GM12878 (cell line): Measurements from ENCODE around the gene GTF2B. TPM values are rescaled to one million over a fixed set of nuclear protein-coding genes. Genes with fewer than 3 reads are reported as not detected.

Experiments used
- ATAC-seq: fragments of 200-7000 bp; cut with Tn5 transposase; 3 replicates; pipeline ENCODE4 v1.9.1; 2020; ENCODE audit warnings: mild to moderate bottlenecking, moderate library complexity
- BruUV-seq: library from RNA; stranded (reverse); fragments of 400-500 nt; replicated peaks from 2 replicates; lab custom pipeline; 2021; lab: Mats Ljungman, UMichigan
- CTCF ChIA-PET: fragments of 300-600 bp; sonication (Branson Sonifier 250); formaldehyde crosslinking; extraction: SDS; loops from one replicate; lab custom pipeline; 2021; ENCODE audit warnings: inconsistent platforms; lab: Yijun Ruan, JAX
- POLR2A ChIA-PET: fragments of 350-600 bp; formaldehyde crosslinking; extraction: SDS; loops from one replicate; lab custom pipeline; 2021; ENCODE audit warnings: inconsistent platforms; lab: Charles Lee
- RAD21 ChIA-PET: fragments of 300-600 bp; sonication (Branson Sonifier 250); formaldehyde crosslinking; loops from one replicate; lab custom pipeline; 2023; ENCODE audit warnings: antibody characterized with exemption; ENCODE audit not compliant: unreplicated experiment; lab: Charles Lee
- SMC1A ChIA-PET: fragments of 300-600 bp; sonication (Branson Sonifier 250); formaldehyde crosslinking; loops from one replicate; lab custom pipeline; 2023; ENCODE audit not compliant: unreplicated experiment, uncharacterized antibody; lab: Charles Lee
- DNase-seq: peaks from one replicate; pipeline ENCODE4 v3.0.0-alpha.2; 2011; ENCODE audit warnings: low read depth, low spot score
- FAIRE-seq: peaks from 3 replicates; lab custom pipeline; 2011; peaks lifted over from hg19 to GRCh38; lab: Jason Lieb, UNC
- H2AFZ ChIP-seq: 2 replicates; pipeline ENCODE4 v1.6.0; 2011; ENCODE audit warnings: low read depth, low read length, control low read depth; ENCODE audit not compliant: control insufficient read depth
- H3K27ac ChIP-seq: 2 replicates; pipeline ENCODE4 v1.5.1; 2011; ENCODE audit warnings: control low read depth; ENCODE audit not compliant: control insufficient read depth, insufficient read depth
- H3K27me3 ChIP-seq, 2 experiments: replicated peaks in 1 of 2; 2 replicates each; pipeline versions ENCODE4 v1.6.0 to v1.6.1; 2011; ENCODE audit warnings: low read length in 1 of 2; ENCODE audit not compliant: control insufficient read depth in 2 of 2, insufficient read depth in 2 of 2
- H3K36me3 ChIP-seq, 2 experiments: 2 replicates each; pipeline ENCODE4 v1.5.1; 2011; ENCODE audit warnings: low read length in 1 of 2; ENCODE audit not compliant: control insufficient read depth in 2 of 2, insufficient read depth in 2 of 2
- H3K4me1 ChIP-seq: 2 replicates; pipeline ENCODE4 v1.6.1; 2011; ENCODE audit warnings: mild to moderate bottlenecking, low read length, moderate library complexity, mixed read lengths; ENCODE audit not compliant: control insufficient read depth, insufficient read depth
- H3K4me2 ChIP-seq: 2 replicates; pipeline ENCODE4 v1.6.0; 2011; ENCODE audit warnings: control low read depth; ENCODE audit not compliant: control insufficient read depth, insufficient read depth
- H3K4me3 ChIP-seq: fragments of 200-600 bp; sonication (generic); 2 replicates; pipeline ENCODE4 v1.5.1; 2016
- H3K79me2 ChIP-seq: 2 replicates; pipeline ENCODE4 v1.6.0; 2011; ENCODE audit warnings: low read length; ENCODE audit not compliant: control insufficient read depth, insufficient read depth
- H3K9ac ChIP-seq: 2 replicates; pipeline ENCODE4 v1.8.0; 2011; ENCODE audit warnings: low read length, control low read depth, mixed read lengths; ENCODE audit not compliant: control insufficient read depth, insufficient read depth
- H3K9me3 ChIP-seq: replicated peaks from 3 replicates; pipeline ENCODE4 v1.5.1; 2011; ENCODE audit warnings: mild to moderate bottlenecking, low read length; ENCODE audit not compliant: control insufficient read depth, insufficient read depth
- H4K20me1 ChIP-seq: 2 replicates; pipeline ENCODE4 v1.6.0; 2011; ENCODE audit not compliant: control insufficient read depth, insufficient read depth
- ASH2L ChIP-seq: fragments of 300-600, 200-600 bp; sonication (generic); IDR thresholded peaks from 2 replicates; pipeline ENCODE4 v1.6.1; 2017; ENCODE audit warnings: low read depth, mild to moderate bottlenecking, borderline replicate concordance
- E2F8 ChIP-seq: fragments of 450-650 bp; IDR thresholded peaks from 2 replicates; pipeline ENCODE4 v1.6.1; 2018; ENCODE audit warnings: mild to moderate bottlenecking, low read depth, moderate library complexity; ENCODE audit not compliant: partially characterized antibody
- JUND ChIP-seq: IDR thresholded peaks from 2 replicates; pipeline ENCODE4 v1.6.1; 2012; ENCODE audit warnings: low read depth, mild to moderate bottlenecking, low read length, improper control_type of control experiment, moderate library complexity
- KAT2A ChIP-seq: conservative IDR thresholded peaks from 2 replicates; pipeline ENCODE4 v1.6.1; 2011; ENCODE audit warnings: low read depth, low read length; ENCODE audit not compliant: control insufficient read depth
- PAX8 ChIP-seq: fragments of 450-650 bp; IDR thresholded peaks from 2 replicates; pipeline ENCODE4 v1.6.1; 2017; ENCODE audit warnings: mild to moderate bottlenecking, moderate library complexity
- PRDM15 ChIP-seq: fragments of 450-650 bp; formaldehyde crosslinking; IDR thresholded peaks from 2 replicates; pipeline ENCODE4 v1.4.0; 2020; ENCODE audit warnings: mild to moderate bottlenecking, moderate library complexity
- RAD51 ChIP-seq: fragments of 450-650 bp; IDR thresholded peaks from 2 replicates; pipeline ENCODE4 v1.6.1; 2016; ENCODE audit warnings: moderate library complexity, mild to moderate bottlenecking, inconsistent platforms
- ZNF217 ChIP-seq: fragments of 450-650 bp; IDR thresholded peaks from 2 replicates; pipeline ENCODE4 v1.6.1; 2017; ENCODE audit warnings: antibody characterized with exemption, mild to moderate bottlenecking
- WGBS: methylation state at CpG from one replicate; pipeline ENCODE4 v1.1.6; 2016; ENCODE audit warnings: low lambda C conversion rate; ENCODE audit not compliant: insufficient replicate concordance, insufficient coverage; ENCODE audit errors: missing lambda C conversion rate; 5-methylcytosine and 5-hydroxymethylcytosine counted together
- in situ Hi-C: fragments of 300-500 bp; cut with MboI; formaldehyde crosslinking; loops from 9 replicates; pipeline ENCODE4 v1.14.3; 2018; ENCODE audit warnings: mixed read lengths
- intact Hi-C: fragments of 100-400 bp; cut with micrococcal nuclease; formaldehyde crosslinking; loops from one replicate; pipeline ENCODE4 v1.14.2; 2022; ENCODE audit not compliant: unreplicated experiment
- polyA plus RNA-seq, 11 experiments: library from polyadenylated mRNA; depleted of rRNA in 4 of 11; unstranded in 6 of 11; stranded (reverse) in 5 of 11; fragments of >200 nt; fragmentation: Nextera tagmentation in 4 of 11; fragmentation: Illumina TruSeq in 1 of 11; extraction: Ambion mirVana in 4 of 11; extraction: Trizol in 1 of 11; gene quantifications; 1 replicate in 1 of 11; 2 replicates in 10 of 11; pipeline versions ENCODE4 v1.2.1 to v1.2.3, GENCODE V29; 2011 to 2016; ENCODE audit warnings: inconsistent platforms in 2 of 11, missing spikeins in 2 of 11, low read depth in 1 of 11
- total RNA-seq, 4 experiments: library from RNA; depleted of rRNA in 3 of 4; stranded (reverse); fragments of >200 nt in 3 of 4; fragmentation: Illumina TruSeq in 1 of 4; extraction: Trizol in 1 of 4; gene quantifications; 2 replicates each; pipeline versions ENCODE4 v1.2.1 to v1.2.3, GENCODE V29; 2013 to 2021

Gene GTF2B
- total and polyA plus RNA-seq, 10 of the 15 experiments (the other 5 are each of a cell fraction or from before 2014, with no cell fraction given), result 27.9 to 79.7 (median 59.5) TPM

GRCh38 chr1:88813471-88813870 is 77.9 kb downstream of the GTF2B start:
- Histone ChIP-seq H4K20me1 (no peaks in the 10 kb centered on the region), H3K4me3 (no peak overlapping the region), H3K27ac (no peak overlapping the region), H3K4me2 (no peak overlapping the region), H3K9me3 (no peaks in the 10 kb centered on the region), H3K36me3 (peaks cover 0 to 5% of the 10 kb centered on the region in 2 experiments; a peak in 2 of 4 replicates), H3K79me2 (no peaks in the 10 kb centered on the region), H2AFZ (no peak overlapping the region), H3K4me1 (no peaks in the 10 kb centered on the region), H3K9ac (no peak overlapping the region), H3K27me3 (no peaks in the 10 kb centered on the region)
- intact Hi-C loops, result no loop called here
- DNase-seq, result no peak
- no peak for FAIRE-seq
- ChIA-PET CTCF (no interaction called here), SMC1A (interaction anchor here (1.2 kb wide), 1 partner anchor 17 kb away, joined by 3 read pairs; no protein-coding TSS in a partner anchor), RAD21 (no interaction called here), POLR2A (no interaction called here)
- no TSS peak for BruUV-seq
- WGBS, result 100% methylated on average over 1 of the region's 1 CpG
- in situ Hi-C loops, result no loop called here
- ATAC-seq, result no peak
- no peak for TF ChIP-seq ZNF217

- CTCF ChIA-PET, result no interaction called here
- H3K4me2 ChIP-seq, result no peak overlapping the region
- in situ Hi-C loops (no loop called here), intact Hi-C loops (no loop called here)
- no peak overlapping the region for H3K9ac ChIP-seq
- POLR2A ChIA-PET, result no interaction called here
- ATAC-seq, result no peak
- FAIRE-seq, result no peak
- RAD21 ChIA-PET, result no interaction called here
- H2AFZ ChIP-seq, result no peak overlapping the region
- no peaks in the 10 kb centered on the region for H4K20me1 ChIP-seq
- BruUV-seq, result no TSS peak
- peaks cover 0 to 5% of the 10 kb centered on the region in 2 experiments; a peak in 2 of 4 replicates for H3K36me3 ChIP-seq
- no peaks in the 10 kb centered on the region for H3K4me1 ChIP-seq
- H3K79me2 ChIP-seq, result no peaks in the 10 kb centered on the region
- H3K27me3 ChIP-seq, result no peaks in the 10 kb centered on the region
- H3K27ac ChIP-seq, result no peak overlapping the region
- H3K9me3 ChIP-seq, result no peaks in the 10 kb centered on the region
- DNase-seq, result no peak
- no peak overlapping the region for H3K4me3 ChIP-seq
- SMC1A ChIA-PET, result no interaction called here
- TF ChIP-seq PAX8, result no peak
- no peak for TF ChIP-seq PRDM15 (CRISPR knock-in tag)
- TF ChIP-seq RAD51, result no peak
- TF ChIP-seq E2F8, result no peak
- TF ChIP-seq ASH2L, result no peak
- no peak for TF ChIP-seq JUND
- no peak for TF ChIP-seq KAT2A
These were observed 79.0 kb downstream of the GTF2B start for GRCh38 chr1:88812366-88812765.
